Measurements from ENCODE around the gene HOMER2.

DNA sequence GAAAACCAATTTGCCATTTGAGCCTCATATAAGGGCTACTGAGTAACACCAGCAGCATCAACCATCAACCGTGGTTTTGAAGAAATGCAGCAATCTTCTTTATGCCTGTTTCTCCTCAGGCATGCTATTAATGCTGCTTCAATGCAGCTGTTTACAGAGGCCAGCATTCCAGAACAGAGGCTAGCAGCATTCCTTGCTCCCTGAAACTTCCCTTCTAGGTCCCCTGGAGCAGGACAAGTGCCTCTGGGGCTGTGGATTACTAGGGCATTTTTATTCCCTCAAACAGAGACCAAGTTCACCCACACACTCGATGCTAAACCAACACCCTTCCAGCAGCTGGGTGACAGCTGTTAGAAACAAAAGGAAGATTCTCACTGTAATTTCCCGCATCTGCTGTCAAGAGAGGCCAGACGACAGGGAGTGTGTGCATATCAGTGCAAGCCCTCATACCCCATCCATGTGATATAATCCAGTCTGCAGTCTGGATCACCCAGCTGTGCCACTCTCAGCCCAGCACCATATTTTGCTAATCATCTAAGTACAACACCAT, 57.5 kb downstream of the HOMER2 start:
- TF ChIP-seq, protein P1, sequence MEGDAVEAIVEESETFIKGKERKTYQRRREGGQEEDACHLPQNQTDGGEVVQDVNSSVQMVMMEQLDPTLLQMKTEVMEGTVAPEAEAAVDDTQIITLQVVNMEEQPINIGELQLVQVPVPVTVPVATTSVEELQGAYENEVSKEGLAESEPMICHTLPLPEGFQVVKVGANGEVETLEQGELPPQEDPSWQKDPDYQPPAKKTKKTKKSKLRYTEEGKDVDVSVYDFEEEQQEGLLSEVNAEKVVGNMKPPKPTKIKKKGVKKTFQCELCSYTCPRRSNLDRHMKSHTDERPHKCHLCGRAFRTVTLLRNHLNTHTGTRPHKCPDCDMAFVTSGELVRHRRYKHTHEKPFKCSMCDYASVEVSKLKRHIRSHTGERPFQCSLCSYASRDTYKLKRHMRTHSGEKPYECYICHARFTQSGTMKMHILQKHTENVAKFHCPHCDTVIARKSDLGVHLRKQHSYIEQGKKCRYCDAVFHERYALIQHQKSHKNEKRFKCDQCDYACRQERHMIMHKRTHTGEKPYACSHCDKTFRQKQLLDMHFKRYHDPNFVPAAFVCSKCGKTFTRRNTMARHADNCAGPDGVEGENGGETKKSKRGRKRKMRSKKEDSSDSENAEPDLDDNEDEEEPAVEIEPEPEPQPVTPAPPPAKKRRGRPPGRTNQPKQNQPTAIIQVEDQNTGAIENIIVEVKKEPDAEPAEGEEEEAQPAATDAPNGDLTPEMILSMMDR (IDR thresholded peaks at IDR 0.05; ENCODE audit: extremely low read depth in 1 of 2, insufficient read depth in 1 of 2, low read depth in 1 of 2, low read length in 2 of 2): no peak
- TF ChIP-seq EZH2 (IDR thresholded peaks at IDR 0.05; ENCODE audit: borderline replicate concordance, low read depth, low read length, severe bottlenecking): no peak
- TF ChIP-seq POLR2AphosphoS5 (IDR thresholded peaks at IDR 0.05; ENCODE audit: insufficient read depth, low read depth, low read length): no peak
- TF ChIP-seq, protein P2, sequence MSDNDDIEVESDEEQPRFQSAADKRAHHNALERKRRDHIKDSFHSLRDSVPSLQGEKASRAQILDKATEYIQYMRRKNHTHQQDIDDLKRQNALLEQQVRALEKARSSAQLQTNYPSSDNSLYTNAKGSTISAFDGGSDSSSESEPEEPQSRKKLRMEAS (IDR thresholded peaks at IDR 0.05; ENCODE audit: insufficient read depth, insufficient read length): no peak
- TF ChIP-seq FOS (IDR thresholded peaks at IDR 0.05; ENCODE audit: borderline replicate concordance, insufficient read depth, low read length): no peak
- TF ChIP-seq JUN (IDR thresholded peaks at IDR 0.05; ENCODE audit: borderline replicate concordance, insufficient read depth, insufficient read length, low read depth): no peak
- TF ChIP-seq POLR2A (IDR thresholded peaks at IDR 0.05; ENCODE audit: low read depth, low read length): no peak
- no peak for TF ChIP-seq MYC (IDR thresholded peaks at IDR 0.05; ENCODE audit: low read depth, low read length)
- no peak for TF ChIP-seq GATA2 (IDR thresholded peaks at IDR 0.05; ENCODE audit: insufficient read depth, insufficient read length, low read depth, low read length)

All from endothelial cell of umbilical vein (primary cell).